Measurements from ENCODE around the gene ZGLP1. TPM values are rescaled to one million over a fixed set of nuclear protein-coding genes. Genes with fewer than 3 reads are reported as not detected.

Gene ZGLP1
- polyA plus RNA-seq, 1 donor (not counting 4 experiments of a cell fraction or from before 2014, with no cell fraction given) = 0.43 TPM

DNA sequence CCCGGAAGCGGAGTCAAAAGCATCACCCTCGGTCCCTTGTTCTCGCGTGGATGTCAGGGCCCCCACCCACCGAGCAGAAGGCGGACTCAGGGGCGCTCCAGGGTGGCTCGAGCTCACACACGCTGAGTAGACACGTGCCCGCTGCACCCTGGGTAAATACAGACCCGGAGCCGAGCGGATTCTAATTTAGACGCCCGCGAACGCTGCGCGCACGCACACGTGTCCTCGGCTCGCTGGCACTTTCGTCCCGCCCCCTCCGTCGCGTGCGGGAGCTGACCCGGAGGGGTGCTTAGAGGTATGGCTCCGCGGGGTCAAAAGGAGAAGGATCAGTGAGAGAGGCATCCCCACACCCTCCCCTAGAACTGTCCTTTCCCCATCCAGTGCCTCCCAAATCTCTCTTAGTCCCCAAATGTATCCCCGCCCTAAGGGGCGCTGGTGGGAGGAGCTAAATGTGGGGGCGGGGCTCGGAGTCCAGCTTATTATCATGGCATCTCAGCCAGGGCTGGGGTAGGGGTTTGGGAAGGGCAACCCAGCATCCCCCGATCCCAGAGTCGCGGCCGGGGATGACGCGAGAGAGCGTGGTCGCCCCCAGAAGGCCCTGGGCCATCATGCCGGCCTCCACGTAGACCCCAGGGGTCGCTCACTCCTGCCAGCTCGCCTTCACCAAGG, 20.3 kb downstream of the ZGLP1 start:
- Histone ChIP-seq H3K27me3 (ENCODE audit: control insufficient read depth, extremely low read depth, insufficient read depth, low read length) (peaks cover 64% of the 10 kb centered on the region), H3K79me2 (ENCODE audit: control insufficient read depth, insufficient read depth, low read length) (no peaks in the 10 kb centered on the region), H3K4me2 (ENCODE audit: control insufficient read depth, extremely low read depth, insufficient read depth, low read depth, low read length) (peak overlapping the region; percentile 76), H3K27ac (ENCODE audit: control insufficient read depth, insufficient read depth, low read length) (no peak overlapping the region), H2AFZ (ENCODE audit: control insufficient read depth, low read length) (peak overlapping the region; percentile 66), H3K36me3 (ENCODE audit: control insufficient read depth in 2 of 2, extremely low read depth in 1 of 2, insufficient read depth in 2 of 2, low read length in 2 of 2) (no peaks in the 10 kb centered on the region), H3K4me3 (ENCODE audit: control insufficient read depth in 2 of 3, extremely low read depth in 1 of 3, insufficient read depth in 2 of 3, low read depth in 1 of 3, low read length in 3 of 3) (peak overlapping the region; percentile 27 to 66 (median 46)), H3K9me3 (ENCODE audit: control insufficient read depth, low read depth, low read length) (no peaks in the 10 kb centered on the region), H4K20me1 (ENCODE audit: control insufficient read depth, extremely low read depth, insufficient read depth, low read length) (no peaks in the 10 kb centered on the region), H3K9ac (ENCODE audit: control insufficient read depth, extremely low read depth, insufficient read depth, low read length) (peak overlapping the region; percentile 4), H3K9me1 (ENCODE audit: control insufficient read depth, extremely low read depth, insufficient read depth, low read length) (no peaks in the 10 kb centered on the region), H3K4me1 (ENCODE audit: control insufficient read depth, extremely low read depth, insufficient read depth, low read length) (peaks cover 40% of the 10 kb centered on the region)
- FAIRE-seq (no peak), DNase-seq (ENCODE audit: low read depth, low spot score) (no peak)
- no peak for TF ChIP-seq EZH2 (IDR thresholded peaks at IDR 0.05; ENCODE audit: low read length)
- TF ChIP-seq, protein P1, sequence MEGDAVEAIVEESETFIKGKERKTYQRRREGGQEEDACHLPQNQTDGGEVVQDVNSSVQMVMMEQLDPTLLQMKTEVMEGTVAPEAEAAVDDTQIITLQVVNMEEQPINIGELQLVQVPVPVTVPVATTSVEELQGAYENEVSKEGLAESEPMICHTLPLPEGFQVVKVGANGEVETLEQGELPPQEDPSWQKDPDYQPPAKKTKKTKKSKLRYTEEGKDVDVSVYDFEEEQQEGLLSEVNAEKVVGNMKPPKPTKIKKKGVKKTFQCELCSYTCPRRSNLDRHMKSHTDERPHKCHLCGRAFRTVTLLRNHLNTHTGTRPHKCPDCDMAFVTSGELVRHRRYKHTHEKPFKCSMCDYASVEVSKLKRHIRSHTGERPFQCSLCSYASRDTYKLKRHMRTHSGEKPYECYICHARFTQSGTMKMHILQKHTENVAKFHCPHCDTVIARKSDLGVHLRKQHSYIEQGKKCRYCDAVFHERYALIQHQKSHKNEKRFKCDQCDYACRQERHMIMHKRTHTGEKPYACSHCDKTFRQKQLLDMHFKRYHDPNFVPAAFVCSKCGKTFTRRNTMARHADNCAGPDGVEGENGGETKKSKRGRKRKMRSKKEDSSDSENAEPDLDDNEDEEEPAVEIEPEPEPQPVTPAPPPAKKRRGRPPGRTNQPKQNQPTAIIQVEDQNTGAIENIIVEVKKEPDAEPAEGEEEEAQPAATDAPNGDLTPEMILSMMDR (optimal IDR thresholded peaks at IDR 0.05 in 1 of 3, IDR thresholded peaks at IDR 0.05 in 1 of 3, conservative IDR thresholded peaks at IDR 0.05 in 1 of 3; ENCODE audit: extremely low read depth in 1 of 3, insufficient read depth in 2 of 3, low read length in 3 of 3) = no peak
- dilution Hi-C loops (cut with MboI; ENCODE audit: extremely low pct_ligation_motif_present, low sequenced_read_pairs) = no loop called here

GRCh38 chr19:10288662-10289166, 20.9 kb downstream of the ZGLP1 start:
- Histone ChIP-seq H3K36me3 (ENCODE audit: control insufficient read depth in 2 of 2, extremely low read depth in 1 of 2, insufficient read depth in 2 of 2, low read length in 2 of 2) (no peaks in the 10 kb centered on the region), H4K20me1 (ENCODE audit: control insufficient read depth, extremely low read depth, insufficient read depth, low read length) (no peaks in the 10 kb centered on the region), H3K27me3 (ENCODE audit: control insufficient read depth, extremely low read depth, insufficient read depth, low read length) (peaks cover 58% of the 10 kb centered on the region), H3K9me1 (ENCODE audit: control insufficient read depth, extremely low read depth, insufficient read depth, low read length) (no peaks in the 10 kb centered on the region), H3K27ac (ENCODE audit: control insufficient read depth, insufficient read depth, low read length) (no peak overlapping the region), H3K4me1 (ENCODE audit: control insufficient read depth, extremely low read depth, insufficient read depth, low read length) (peaks cover 43% of the 10 kb centered on the region), H3K4me3 (ENCODE audit: control insufficient read depth in 2 of 3, extremely low read depth in 1 of 3, insufficient read depth in 2 of 3, low read depth in 1 of 3, low read length in 3 of 3) (peak overlapping the region in 2 of 3 experiments; percentile 27 to 66), H3K79me2 (ENCODE audit: control insufficient read depth, insufficient read depth, low read length) (no peaks in the 10 kb centered on the region), H3K9me3 (ENCODE audit: control insufficient read depth, low read depth, low read length) (no peaks in the 10 kb centered on the region), H3K9ac (ENCODE audit: control insufficient read depth, extremely low read depth, insufficient read depth, low read length) (peak overlapping the region; percentile 4), H3K4me2 (ENCODE audit: control insufficient read depth, extremely low read depth, insufficient read depth, low read depth, low read length) (peak overlapping the region; percentile 76), H2AFZ (ENCODE audit: control insufficient read depth, low read length) (peak overlapping the region; percentile 66)
- FAIRE-seq (no peak), DNase-seq (ENCODE audit: low read depth, low spot score) (no peak)
- TF ChIP-seq EZH2 (IDR thresholded peaks at IDR 0.05; ENCODE audit: low read length) = no peak
- TF ChIP-seq, protein P1 (optimal IDR thresholded peaks at IDR 0.05 in 1 of 3, IDR thresholded peaks at IDR 0.05 in 1 of 3, conservative IDR thresholded peaks at IDR 0.05 in 1 of 3; ENCODE audit: extremely low read depth in 1 of 3, insufficient read depth in 2 of 3, low read length in 3 of 3) = no peak
- dilution Hi-C loops (cut with MboI; ENCODE audit: extremely low pct_ligation_motif_present, low sequenced_read_pairs) = no loop called here
